IMR-90 (cell line): Measurements from ENCODE around the gene CDK14. TPM values are rescaled to one million over a fixed set of nuclear protein-coding genes. Genes with fewer than 3 reads are reported as not detected.

Source experiments
- ATAC-seq: fragments of 200-7000 bp; cut with Tn5 transposase; 2 replicates; pipeline ENCODE4 v1.9.1; 2020; ENCODE audit warnings: low read depth, mild to moderate bottlenecking, moderate library complexity
- BruUV-seq: library from RNA; stranded (reverse); fragments of 400-500 nt; replicated peaks from 2 replicates; lab custom pipeline; 2021; lab: Mats Ljungman, UMichigan
- CTCF ChIA-PET: fragments of 300-600 bp; formaldehyde crosslinking; extraction: SDS; loops from one replicate; lab custom pipeline; 2021; ENCODE audit warnings: antibody characterized with exemption; lab: Yijun Ruan, JAX
- POLR2A ChIA-PET: fragments of 300-600 bp; sonication (Branson Sonifier 250); formaldehyde crosslinking; loops from one replicate; lab custom pipeline; 2022; ENCODE audit warnings: antibody characterized with exemption; ENCODE audit not compliant: unreplicated experiment; lab: Charles Lee
- DNase-seq: peaks from one replicate; pipeline ENCODE4 v3.0.0; 2013
- H2AFZ ChIP-seq: replicated peaks from 2 replicates; pipeline ENCODE3; 2013; ENCODE audit warnings: low read length, mild to moderate bottlenecking; ENCODE audit not compliant: poor library complexity
- H2AK5ac ChIP-seq: 2 replicates; pipeline ENCODE4 v1.6.1; 2013; ENCODE audit warnings: low read depth, low read length, inconsistent platforms
- H2AK9ac ChIP-seq: replicated peaks from 2 replicates; pipeline ENCODE3; 2013; ENCODE audit warnings: mild to moderate bottlenecking, low read depth, low read length, moderate library complexity; ENCODE audit not compliant: poor library complexity
- H2BK120ac ChIP-seq: 2 replicates; pipeline ENCODE4 v1.6.1; 2013; ENCODE audit warnings: low read depth, low read length, inconsistent platforms
- H2BK15ac ChIP-seq: 3 replicates; pipeline ENCODE4 v1.6.1; 2013; ENCODE audit warnings: low read depth, low read length, inconsistent platforms
- H2BK20ac ChIP-seq: 2 replicates; pipeline ENCODE4 v1.6.1; 2013; ENCODE audit warnings: low read depth, mild to moderate bottlenecking, inconsistent platforms, low read length, moderate library complexity
- H2BK5ac ChIP-seq: 2 replicates; pipeline ENCODE4 v1.6.1; 2013; ENCODE audit warnings: mild to moderate bottlenecking, low read depth, low read length, inconsistent platforms; ENCODE audit not compliant: poor library complexity, severe bottlenecking
- H3K14ac ChIP-seq: replicated peaks from 2 replicates; pipeline ENCODE4 v1.6.1; 2013; ENCODE audit warnings: low read depth, low read length, inconsistent platforms
- H3K18ac ChIP-seq: 2 replicates; pipeline ENCODE4 v1.6.1; 2013; ENCODE audit warnings: low read depth, low read length, control low read depth
- H3K23ac ChIP-seq: 2 replicates; pipeline ENCODE4 v1.6.1; 2013; ENCODE audit warnings: low read depth, low read length, inconsistent platforms
- H3K27ac ChIP-seq: 2 replicates; pipeline ENCODE4 v1.5.1; 2013; ENCODE audit warnings: mild to moderate bottlenecking, control low read depth, low read length; ENCODE audit not compliant: insufficient read depth
- H3K27me3 ChIP-seq: 2 replicates; pipeline ENCODE4 v1.6.1; 2013; ENCODE audit warnings: low read length; ENCODE audit not compliant: control insufficient read depth, insufficient read depth
- H3K36me3 ChIP-seq: 2 replicates; pipeline ENCODE4 v1.6.1; 2013; ENCODE audit warnings: low read length, mixed read lengths; ENCODE audit not compliant: control insufficient read depth, insufficient read depth
- H3K4ac ChIP-seq: 2 replicates; pipeline ENCODE4 v1.6.1; 2013; ENCODE audit warnings: low read depth, low read length, inconsistent platforms
- H3K4me1 ChIP-seq: 2 replicates; pipeline ENCODE4 v1.6.1; 2013; ENCODE audit warnings: low read length, mixed read lengths; ENCODE audit not compliant: control insufficient read depth, insufficient read depth
- H3K4me2 ChIP-seq: 2 replicates; pipeline ENCODE4 v1.6.1; 2013; ENCODE audit warnings: low read depth, mild to moderate bottlenecking, control low read depth, low read length, moderate library complexity
- H3K4me3 ChIP-seq: 2 replicates; pipeline ENCODE4 v1.5.1; 2013; ENCODE audit warnings: low read depth, mild to moderate bottlenecking, control low read depth, low read length, moderate library complexity; ENCODE audit not compliant: insufficient read depth
- H3K56ac ChIP-seq: 2 replicates; pipeline ENCODE4 v1.6.1; 2013; ENCODE audit warnings: low read length, inconsistent platforms; ENCODE audit not compliant: insufficient read depth; ENCODE audit errors: extremely low read depth
- H3K79me1 ChIP-seq, 2 experiments: 2 replicates each; pipeline ENCODE4 v1.6.1; 2013; ENCODE audit warnings: low read length in 2 of 2, inconsistent platforms in 1 of 2, low read depth in 1 of 2
- H3K9ac ChIP-seq: 2 replicates; pipeline ENCODE4 v1.6.1; 2013; ENCODE audit warnings: low read depth, low read length, control low read depth
- H3K9me1 ChIP-seq: 2 replicates; pipeline ENCODE4 v1.6.1; 2013; ENCODE audit warnings: low read length, inconsistent platforms; ENCODE audit not compliant: insufficient read depth
- H3K9me3 ChIP-seq: 2 replicates; pipeline ENCODE4 v1.6.1; 2013; ENCODE audit warnings: low read length; ENCODE audit not compliant: control insufficient read depth, insufficient read depth
- H4K20me1 ChIP-seq: 2 replicates; pipeline ENCODE4 v1.6.1; 2013; ENCODE audit warnings: low read length, inconsistent platforms; ENCODE audit not compliant: insufficient read depth
- H4K5ac ChIP-seq: 2 replicates; pipeline ENCODE4 v1.6.1; 2013; ENCODE audit warnings: mild to moderate bottlenecking, low read depth, low read length, control low read depth
- H4K8ac ChIP-seq, 2 experiments: 2 replicates each; pipeline ENCODE4 v1.6.1; 2013; ENCODE audit warnings: low read depth in 2 of 2, low read length in 2 of 2, control low read depth in 1 of 2, inconsistent platforms in 1 of 2
- H4K91ac ChIP-seq: 2 replicates; pipeline ENCODE4 v1.6.1; 2013; ENCODE audit warnings: low read depth, low read length, inconsistent platforms; ENCODE audit not compliant: insufficient read depth
- BHLHE40 ChIP-seq: fragments of 150-350 bp; IDR thresholded peaks from 2 replicates; pipeline ENCODE4 v1.6.1; 2016; ENCODE audit warnings: mild to moderate bottlenecking, low read depth, low read length
- CEBPB ChIP-seq: IDR thresholded peaks from 2 replicates; pipeline ENCODE4 v1.6.1; 2012; ENCODE audit warnings: low read depth, low read length, improper control_type of control experiment
- CHD1 ChIP-seq: IDR thresholded peaks from 2 replicates; pipeline ENCODE4 v1.6.1; 2012; ENCODE audit warnings: low read depth, low read length, improper control_type of control experiment
- MAZ ChIP-seq: IDR thresholded peaks from 2 replicates; pipeline ENCODE4 v1.6.1; 2012; ENCODE audit warnings: low read depth, mild to moderate bottlenecking, low read length, improper control_type of control experiment, moderate library complexity, borderline replicate concordance
- NFE2L2 ChIP-seq: fragments of 150-350 bp; IDR thresholded peaks from 2 replicates; pipeline ENCODE4 v1.6.1; 2016; ENCODE audit warnings: low read depth, mild to moderate bottlenecking, low read length
- POLR2A ChIP-seq: IDR thresholded peaks from 2 replicates; pipeline ENCODE4 v1.6.1; 2012; ENCODE audit warnings: mild to moderate bottlenecking, low read depth, low read length
- RAD21 ChIP-seq: IDR thresholded peaks from 2 replicates; pipeline ENCODE4 v1.6.1; 2012; ENCODE audit warnings: low read length, improper control_type of control experiment
- RFX5 ChIP-seq: IDR thresholded peaks from 2 replicates; pipeline ENCODE4 v1.8.0; 2012; ENCODE audit warnings: low read depth, mild to moderate bottlenecking, low read length, moderate library complexity
- SMC3 ChIP-seq: fragments of 150-350 bp; IDR thresholded peaks from 2 replicates; pipeline ENCODE4 v1.6.1; 2016; ENCODE audit warnings: low read depth, mild to moderate bottlenecking, antibody characterized with exemption, low read length, moderate library complexity
- WGBS, 2 experiments: methylation state at CpG; one replicate each; pipeline versions ENCODE4 v1.1.5 to v1.1.7; 2013; ENCODE audit warnings: missing lambda C conversion rate in 2 of 2; ENCODE audit not compliant: insufficient read length in 1 of 2; ENCODE audit errors: extremely low coverage in 2 of 2; 5-methylcytosine and 5-hydroxymethylcytosine counted together
- dilution Hi-C: fragments of 300-500 bp; cut with HindIII; formaldehyde crosslinking; loops from one replicate; pipeline ENCODE4 v1.14.3; 2018; ENCODE audit warnings: low sequenced_read_pairs; ENCODE audit not compliant: unreplicated experiment
- in situ Hi-C: fragments of 300-500 bp; cut with MboI; formaldehyde crosslinking; loops from 3 replicates; pipeline ENCODE4 v1.14.3; 2019; ENCODE audit warnings: low sequenced_read_pairs, inconsistent platforms, mixed read lengths
- intact Hi-C: fragments of 100-400 bp; cut with micrococcal nuclease; formaldehyde crosslinking; loops from 2 replicates; pipeline ENCODE4 v1.10.0; 2022
- polyA plus RNA-seq, 3 experiments: library from polyadenylated mRNA; depleted of rRNA; stranded (reverse); fragments of >200 nt; gene quantifications; 2 replicates each; pipeline ENCODE4 v1.2.3, GENCODE V29; 2012; ENCODE audit warnings: low replicate concordance in 1 of 3
- total RNA-seq: library from RNA; depleted of rRNA; stranded (reverse); fragments of >200 nt; gene quantifications from 2 replicates; pipeline ENCODE4 v1.2.3, GENCODE V29; 2012
- TF ChIP-seq, protein P1 (sequence below): conservative IDR thresholded peaks from 2 replicates; pipeline ENCODE4 v1.5.1; 2012; ENCODE audit warnings: mild to moderate bottlenecking, low read depth, low read length, improper control_type of control experiment

CDK14 gene
- total and polyA plus RNA-seq, 2 of the 4 experiments (the other 2 are of a cell fraction): 10.1 to 29.6 TPM

DNA sequence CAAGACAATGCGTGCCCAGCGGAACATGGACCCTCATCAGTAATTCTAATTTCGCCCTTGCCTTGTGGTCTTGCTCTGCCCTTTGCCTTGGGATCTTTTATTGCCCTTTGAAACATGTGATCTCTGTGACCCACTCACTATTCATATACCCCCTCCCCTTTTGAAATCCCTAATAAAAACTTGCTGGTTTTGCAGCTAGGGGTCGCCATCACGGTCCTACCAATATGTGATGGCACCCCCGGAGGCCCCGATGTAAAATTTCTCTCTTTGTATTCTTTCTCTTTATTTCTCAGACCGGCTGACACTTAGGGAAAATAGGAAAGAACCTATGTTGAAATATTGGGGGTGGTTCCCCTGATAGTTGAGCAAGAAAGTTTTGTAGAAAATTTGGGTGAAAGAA is 242.7 kb downstream of the CDK14 start:
- no TSS peak for BruUV-seq
- H2BK15ac ChIP-seq: no peak overlapping the region
- H2BK20ac ChIP-seq: no peak overlapping the region
- 100% methylated on average over 3 of the region's 8 CpGs; no CpG with 5 or more reads in 1 of the 2 experiments for WGBS, 2 experiments
- H3K27ac ChIP-seq: no peak overlapping the region
- in situ Hi-C loops (no loop called here), intact Hi-C loops (no loop called here), dilution Hi-C loops (no loop called here)
- no peak overlapping the region for H3K4ac ChIP-seq
- no peak overlapping the region for H3K56ac ChIP-seq
- no peak for ATAC-seq
- H3K36me3 ChIP-seq: no peaks in the 10 kb centered on the region
- no peak overlapping the region for H3K9ac ChIP-seq
- no peak overlapping the region for H4K91ac ChIP-seq
- no peak overlapping the region for H4K8ac ChIP-seq
- H3K9me1 ChIP-seq: no peaks in the 10 kb centered on the region
- no peak overlapping the region for H2BK120ac ChIP-seq
- H3K23ac ChIP-seq: no peak overlapping the region
- H4K20me1 ChIP-seq: no peaks in the 10 kb centered on the region
- H3K18ac ChIP-seq: no peak overlapping the region
- no peak overlapping the region for H2AK9ac ChIP-seq
- H3K4me1 ChIP-seq: no peaks in the 10 kb centered on the region
- peaks cover 10 to 18% of the 10 kb centered on the region in 2 experiments; a peak in 3 of 4 replicates for H3K79me1 ChIP-seq
- H2AK5ac ChIP-seq: no peak overlapping the region
- ChIA-PET CTCF (no interaction called here), POLR2A (no interaction called here)
- TF ChIP-seq CEBPB: no peak
- TF ChIP-seq NFE2L2: no peak
- TF ChIP-seq RFX5: no peak
- no peak for TF ChIP-seq CHD1
- no peak for TF ChIP-seq SMC3
- TF ChIP-seq, protein P1, sequence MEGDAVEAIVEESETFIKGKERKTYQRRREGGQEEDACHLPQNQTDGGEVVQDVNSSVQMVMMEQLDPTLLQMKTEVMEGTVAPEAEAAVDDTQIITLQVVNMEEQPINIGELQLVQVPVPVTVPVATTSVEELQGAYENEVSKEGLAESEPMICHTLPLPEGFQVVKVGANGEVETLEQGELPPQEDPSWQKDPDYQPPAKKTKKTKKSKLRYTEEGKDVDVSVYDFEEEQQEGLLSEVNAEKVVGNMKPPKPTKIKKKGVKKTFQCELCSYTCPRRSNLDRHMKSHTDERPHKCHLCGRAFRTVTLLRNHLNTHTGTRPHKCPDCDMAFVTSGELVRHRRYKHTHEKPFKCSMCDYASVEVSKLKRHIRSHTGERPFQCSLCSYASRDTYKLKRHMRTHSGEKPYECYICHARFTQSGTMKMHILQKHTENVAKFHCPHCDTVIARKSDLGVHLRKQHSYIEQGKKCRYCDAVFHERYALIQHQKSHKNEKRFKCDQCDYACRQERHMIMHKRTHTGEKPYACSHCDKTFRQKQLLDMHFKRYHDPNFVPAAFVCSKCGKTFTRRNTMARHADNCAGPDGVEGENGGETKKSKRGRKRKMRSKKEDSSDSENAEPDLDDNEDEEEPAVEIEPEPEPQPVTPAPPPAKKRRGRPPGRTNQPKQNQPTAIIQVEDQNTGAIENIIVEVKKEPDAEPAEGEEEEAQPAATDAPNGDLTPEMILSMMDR: no peak
- TF ChIP-seq BHLHE40: no peak
- TF ChIP-seq POLR2A: no peak
- no peak for TF ChIP-seq RAD21
- TF ChIP-seq MAZ: no peak
- H4K5ac ChIP-seq: no peak overlapping the region
- H3K4me2 ChIP-seq: no peak overlapping the region
- no peak overlapping the region for H2BK5ac ChIP-seq
- no peak overlapping the region for H2AFZ ChIP-seq
- H3K14ac ChIP-seq: no peak overlapping the region
- 0 out of 2 replicates have a peak, but pooled peaks cover 2% of the 10 kb centered on the region for H3K9me3 ChIP-seq
- no peak overlapping the region for H3K4me3 ChIP-seq
- DNase-seq: no peak
- H3K27me3 ChIP-seq: no peaks in the 10 kb centered on the region
